Natural killer cell treated with Interleukin-12 subunit alpha and Interleukin-12 subunit beta and Interleukin-15 and Interleukin-18, amount 100 ng/mL, for 72 hours (primary cell): ENCODE measurements around the gene WWC2. TPM values are rescaled to one million over a fixed set of nuclear protein-coding genes. Genes with fewer than 3 reads are reported as not detected.
A peak's percentile ranks its signal among the peaks of the same experiment; 100 is the strongest.

ENCODE experiments used
- ATAC-seq, 2 donors: fragments of 150-1000 bp; cut with Tn5 transposase in 1 of 2; sonication (Bioruptor Pico), chemical (Tn5 transposase) in 1 of 2; 2 replicates each; pipeline ENCODE4 v1.10.0; 2021
- DNase-seq: peaks from one replicate; pipeline ENCODE4 v3.0.0; 2022; ENCODE audit warnings: low spot score
- H3K27ac Mint-ChIP-seq, 2 donors: 1 replicate in 1 of 2; 2 replicates in 1 of 2; pipeline ENCODE4 v1.8.0; 2022; ENCODE audit warnings: mixed read lengths in 2 of 2, mild to moderate bottlenecking in 1 of 2, moderate library complexity in 1 of 2
- H3K27me3 Mint-ChIP-seq, 2 donors: 1 replicate in 1 of 2; 2 replicates in 1 of 2; pipeline ENCODE4 v1.8.0; 2022; ENCODE audit warnings: mixed read lengths in 2 of 2
- H3K36me3 Mint-ChIP-seq: one replicate; pipeline ENCODE4 v1.8.0; 2022; ENCODE audit warnings: mixed read lengths
- H3K4me1 Mint-ChIP-seq, 2 donors: 1 replicate in 1 of 2; 2 replicates in 1 of 2; pipeline ENCODE4 v1.8.0; 2022; ENCODE audit warnings: low read depth in 2 of 2, mixed read lengths in 2 of 2, mild to moderate bottlenecking in 1 of 2
- H3K4me3 Mint-ChIP-seq: one replicate; pipeline ENCODE4 v1.8.0; 2022; ENCODE audit warnings: mixed read lengths
- H3K9me3 Mint-ChIP-seq: 2 replicates; pipeline ENCODE4 v1.8.0; 2022; ENCODE audit warnings: mixed read lengths
- total RNA-seq, 2 donors: library from RNA; stranded (reverse); gene quantifications; one replicate each; pipeline ENCODE4 v1.2.3, GENCODE V29; 2022

Gene WWC2
- total RNA-seq, 2 donors from 2014 or later, result 5.1 to 10.0 TPM

- Mint-ChIP-seq H3K4me3 (no peak overlapping the region), H3K27me3 (peaks cover 7% of the 10 kb centered on the region in 2 donors), H3K27ac (no peak overlapping the region), H3K4me1 (peaks cover 16 to 21% of the 10 kb centered on the region in 2 donors), H3K9me3 (no peaks in the 10 kb centered on the region), H3K36me3 (no peaks in the 10 kb centered on the region)
- no peak for DNase-seq
- ATAC-seq, result no peak
These were observed 245.6 kb downstream of the WWC2 start for GRCh38 chr4:183344523-183345255.

DNA sequence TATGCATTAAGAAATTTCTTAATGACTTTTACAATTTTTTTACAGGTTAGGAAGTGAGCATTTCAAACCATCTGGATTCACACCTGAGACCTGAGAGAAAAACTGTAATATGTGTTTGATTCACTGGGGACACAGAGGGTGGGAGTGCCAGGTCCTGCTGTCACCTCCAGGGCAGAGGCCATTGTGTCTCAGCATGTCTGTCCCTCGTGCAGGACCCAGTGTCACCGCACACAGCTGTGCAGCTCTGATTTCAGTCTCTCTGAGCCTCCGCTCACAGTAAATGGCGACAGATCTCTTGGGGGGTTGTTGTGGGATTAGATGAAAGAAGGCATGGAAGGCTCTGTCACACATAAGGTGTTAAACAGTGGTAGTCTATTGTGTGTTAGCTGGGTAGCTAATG lies 246.2 kb downstream of the WWC2 start:
- DNase-seq (no peak), ATAC-seq (no peak)
- H3K9me3 Mint-ChIP-seq, result no peaks in the 10 kb centered on the region
- H3K4me1 Mint-ChIP-seq, result peaks cover 18 to 21% of the 10 kb centered on the region in 2 donors
- no peak overlapping the region for H3K4me3 Mint-ChIP-seq
- no peak overlapping the region for H3K27ac Mint-ChIP-seq
- peaks cover 8% of the 10 kb centered on the region in 2 donors for H3K27me3 Mint-ChIP-seq
- peaks cover under 1% of the 10 kb centered on the region for H3K36me3 Mint-ChIP-seq

- peaks cover 16 to 18% of the 10 kb centered on the region in 2 donors for H3K27me3 Mint-ChIP-seq
- peak overlapping the region in 1 of 2 donors; percentile 12 for H3K27ac Mint-ChIP-seq
- peaks cover 6% of the 10 kb centered on the region for H3K36me3 Mint-ChIP-seq
- peaks cover 22 to 24% of the 10 kb centered on the region in 2 donors for H3K4me1 Mint-ChIP-seq
- DNase-seq (peak; percentile 26), ATAC-seq (no peak)
- no peak overlapping the region for H3K4me3 Mint-ChIP-seq
- H3K9me3 Mint-ChIP-seq, result peaks cover 3% of the 10 kb centered on the region
These were observed 248.1 kb downstream of the WWC2 start for GRCh38 chr4:183347146-183347545.

- H3K27me3 Mint-ChIP-seq, result peaks cover 16 to 19% of the 10 kb centered on the region in 2 donors
- ATAC-seq (no peak), DNase-seq (peak; percentile 5)
- H3K4me1 Mint-ChIP-seq, result peaks cover 22 to 24% of the 10 kb centered on the region in 2 donors
- H3K4me3 Mint-ChIP-seq, result no peak overlapping the region
- peaks cover 6% of the 10 kb centered on the region for H3K36me3 Mint-ChIP-seq
- H3K9me3 Mint-ChIP-seq, result peaks cover 3% of the 10 kb centered on the region
- peak overlapping the region in 1 of 2 donors; percentile 12 for H3K27ac Mint-ChIP-seq
These were observed 248.5 kb downstream of the WWC2 start for GRCh38 chr4:183347566-183347965.

GRCh38 chr4:183348136-183348535 lies 249.1 kb downstream of the WWC2 start:
- Mint-ChIP-seq H3K27me3 (peaks cover 16 to 20% of the 10 kb centered on the region in 2 donors), H3K27ac (peak overlapping the region in 1 of 2 donors; percentile 76), H3K36me3 (peaks cover 6% of the 10 kb centered on the region), H3K4me1 (peaks cover 20 to 21% of the 10 kb centered on the region in 2 donors), H3K9me3 (peaks cover 3% of the 10 kb centered on the region), H3K4me3 (no peak overlapping the region)
- no peak for ATAC-seq
- DNase-seq, result peak; percentile 25

GRCh38 chr4:183348706-183349659 lies 249.9 kb downstream of the WWC2 start:
- Mint-ChIP-seq H3K4me3 (peak overlapping the region; percentile 58), H3K9me3 (peaks cover 3% of the 10 kb centered on the region), H3K4me1 (peaks cover 18 to 20% of the 10 kb centered on the region in 2 donors), H3K36me3 (peaks cover 6% of the 10 kb centered on the region), H3K27ac (peak overlapping the region; percentile 56 to 76), H3K27me3 (peaks cover 16 to 20% of the 10 kb centered on the region in 2 donors)
- ATAC-seq, result peak; percentile 95 to 96
- DNase-seq, result peak; percentile 75

DNA sequence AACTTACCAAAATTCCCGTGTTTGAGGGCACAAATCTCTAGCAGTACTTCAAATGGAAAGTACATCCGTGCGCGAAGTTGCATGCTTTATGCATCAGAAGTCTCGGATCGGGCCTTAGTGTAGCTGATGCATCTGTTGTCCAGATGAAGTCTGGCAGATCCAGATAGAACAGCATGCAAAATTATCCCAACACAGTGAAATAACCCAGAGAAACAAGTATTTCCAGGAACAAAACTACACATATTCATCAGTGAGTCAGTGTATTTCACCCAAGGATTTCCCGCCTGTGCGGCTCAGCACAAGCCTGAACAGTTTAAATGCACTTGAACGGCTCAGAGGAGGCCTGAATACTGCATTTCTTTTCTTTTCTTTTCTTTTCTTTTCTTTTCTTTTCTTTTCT lies 250.6 kb downstream of the WWC2 start:
- Mint-ChIP-seq H3K36me3 (peaks cover 6% of the 10 kb centered on the region), H3K9me3 (peaks cover 3% of the 10 kb centered on the region), H3K27ac (peak overlapping the region; percentile 56 to 76), H3K27me3 (peaks cover 16 to 23% of the 10 kb centered on the region in 2 donors), H3K4me1 (peaks cover 18 to 20% of the 10 kb centered on the region in 2 donors), H3K4me3 (peak overlapping the region; percentile 58)
- DNase-seq (peak; percentile 39), ATAC-seq (no peak)

DNA sequence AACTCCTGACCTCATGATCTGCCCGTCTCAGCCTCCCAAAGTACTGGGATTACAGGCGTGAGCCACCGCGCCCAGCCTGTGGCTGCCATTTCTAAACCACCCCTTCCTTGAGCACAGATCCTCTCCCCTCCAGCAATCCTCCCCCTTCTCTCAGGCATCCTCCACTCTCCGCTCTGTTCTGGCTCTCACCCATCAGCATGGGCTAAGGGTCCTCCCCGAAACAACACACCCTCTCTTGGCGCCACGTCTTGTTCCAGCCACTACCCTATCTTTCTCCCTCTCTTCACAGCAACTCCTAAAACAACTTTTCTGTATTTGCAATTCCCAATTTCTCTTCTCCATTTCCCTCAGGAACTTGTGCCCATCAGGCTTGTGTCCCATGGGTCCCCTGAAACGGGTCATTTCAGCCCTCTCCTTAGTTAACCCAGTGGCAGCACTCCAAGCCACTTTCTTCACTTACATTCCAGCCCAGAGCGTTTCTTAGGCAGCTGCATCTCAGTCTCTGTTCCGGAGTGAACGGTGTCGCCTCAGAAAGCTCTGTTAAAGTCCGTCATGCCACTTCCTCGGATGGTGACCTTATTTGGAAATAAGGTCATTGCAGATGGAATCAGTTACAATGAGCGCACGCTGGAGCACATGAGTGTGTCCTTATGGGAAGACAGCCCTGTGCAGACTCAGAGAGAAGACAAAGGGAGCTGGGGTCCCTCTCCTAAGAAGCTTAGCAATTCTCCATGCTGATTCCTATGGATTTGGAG lies 251.4 kb downstream of the WWC2 start:
- H3K4me1 Mint-ChIP-seq, result peaks cover 18 to 20% of the 10 kb centered on the region in 2 donors
- H3K27me3 Mint-ChIP-seq, result peaks cover 12 to 19% of the 10 kb centered on the region in 2 donors
- peaks cover 3% of the 10 kb centered on the region for H3K9me3 Mint-ChIP-seq
- ATAC-seq, result no peak
- H3K36me3 Mint-ChIP-seq, result peaks cover 6% of the 10 kb centered on the region
- H3K4me3 Mint-ChIP-seq, result peak overlapping the region; percentile 33
- DNase-seq, result peak; percentile 32
- peak overlapping the region; percentile 9 to 25 for H3K27ac Mint-ChIP-seq

DNA sequence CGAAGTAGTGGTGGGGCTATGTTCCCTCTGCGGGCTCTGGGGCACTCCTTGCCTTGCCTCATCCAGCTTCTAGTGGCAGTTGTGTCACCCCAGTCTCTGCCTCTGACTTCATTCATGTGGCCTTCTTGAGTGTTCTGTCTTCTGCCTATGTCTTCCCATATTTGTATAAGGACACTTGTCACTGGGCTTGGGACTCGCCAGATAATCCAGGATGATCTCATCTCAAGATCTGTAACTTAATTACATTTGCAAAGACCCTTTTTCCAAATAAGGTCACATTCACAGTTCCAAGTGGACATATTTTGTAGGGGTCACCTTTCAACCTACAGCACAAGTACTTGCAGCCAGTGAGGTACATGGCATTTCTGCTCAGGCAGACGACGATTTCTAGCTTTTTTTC lies 253.5 kb downstream of the WWC2 start:
- ATAC-seq, result no peak
- Mint-ChIP-seq H3K27me3 (peaks cover 9 to 22% of the 10 kb centered on the region in 2 donors), H3K4me1 (peaks cover 18 to 20% of the 10 kb centered on the region in 2 donors), H3K36me3 (peaks cover 6% of the 10 kb centered on the region), H3K9me3 (peaks cover 3% of the 10 kb centered on the region), H3K27ac (no peak overlapping the region), H3K4me3 (no peak overlapping the region)
- peak; percentile 8 for DNase-seq

DNA sequence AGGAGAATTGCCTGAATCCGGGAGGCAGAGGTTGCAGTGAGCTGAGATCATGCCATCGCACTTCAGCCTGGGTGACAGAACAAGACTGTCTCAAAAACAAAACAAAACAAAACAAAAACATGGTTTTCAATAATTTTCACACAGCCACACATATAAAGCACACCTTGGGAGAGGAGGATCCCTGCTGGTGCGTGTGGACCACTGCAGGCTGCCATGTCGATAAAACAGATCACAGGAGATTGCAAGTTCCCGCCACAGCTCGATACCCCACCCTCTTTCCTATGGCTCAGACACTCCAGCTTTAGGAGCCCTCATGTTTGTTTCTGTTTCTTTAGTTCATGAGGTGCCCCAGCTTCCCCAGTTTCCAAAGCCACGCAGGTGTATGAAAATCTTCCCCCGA lies 254.5 kb downstream of the WWC2 start:
- Mint-ChIP-seq H3K4me3 (no peak overlapping the region), H3K27ac (no peak overlapping the region), H3K36me3 (peaks cover 6% of the 10 kb centered on the region), H3K9me3 (peaks cover 3% of the 10 kb centered on the region), H3K27me3 (peaks cover 9 to 21% of the 10 kb centered on the region in 2 donors), H3K4me1 (peaks cover 17 to 19% of the 10 kb centered on the region in 2 donors)
- DNase-seq (peak; percentile 10), ATAC-seq (no peak)

- ATAC-seq, result no peak
- H3K27me3 Mint-ChIP-seq, result peaks cover 9 to 20% of the 10 kb centered on the region in 2 donors
- no peak overlapping the region for H3K27ac Mint-ChIP-seq
- H3K4me1 Mint-ChIP-seq, result peaks cover 10 to 12% of the 10 kb centered on the region in 2 donors
- peak; percentile 8 for DNase-seq
- H3K4me3 Mint-ChIP-seq, result no peak overlapping the region
- H3K9me3 Mint-ChIP-seq, result peaks cover 3% of the 10 kb centered on the region
- H3K36me3 Mint-ChIP-seq, result peaks cover 6% of the 10 kb centered on the region
These were observed 255.2 kb downstream of the WWC2 start for GRCh38 chr4:183354219-183354618.

- Mint-ChIP-seq H3K27ac (no peak overlapping the region), H3K4me3 (no peak overlapping the region), H3K4me1 (peaks cover 4 to 5% of the 10 kb centered on the region in 2 donors), H3K36me3 (peaks cover 4% of the 10 kb centered on the region), H3K9me3 (peaks cover 2% of the 10 kb centered on the region), H3K27me3 (peaks cover 6 to 18% of the 10 kb centered on the region in 2 donors)
- DNase-seq (no peak), ATAC-seq (no peak)
These were observed 256.3 kb downstream of the WWC2 start for GRCh38 chr4:183355405-183355804.

DNA sequence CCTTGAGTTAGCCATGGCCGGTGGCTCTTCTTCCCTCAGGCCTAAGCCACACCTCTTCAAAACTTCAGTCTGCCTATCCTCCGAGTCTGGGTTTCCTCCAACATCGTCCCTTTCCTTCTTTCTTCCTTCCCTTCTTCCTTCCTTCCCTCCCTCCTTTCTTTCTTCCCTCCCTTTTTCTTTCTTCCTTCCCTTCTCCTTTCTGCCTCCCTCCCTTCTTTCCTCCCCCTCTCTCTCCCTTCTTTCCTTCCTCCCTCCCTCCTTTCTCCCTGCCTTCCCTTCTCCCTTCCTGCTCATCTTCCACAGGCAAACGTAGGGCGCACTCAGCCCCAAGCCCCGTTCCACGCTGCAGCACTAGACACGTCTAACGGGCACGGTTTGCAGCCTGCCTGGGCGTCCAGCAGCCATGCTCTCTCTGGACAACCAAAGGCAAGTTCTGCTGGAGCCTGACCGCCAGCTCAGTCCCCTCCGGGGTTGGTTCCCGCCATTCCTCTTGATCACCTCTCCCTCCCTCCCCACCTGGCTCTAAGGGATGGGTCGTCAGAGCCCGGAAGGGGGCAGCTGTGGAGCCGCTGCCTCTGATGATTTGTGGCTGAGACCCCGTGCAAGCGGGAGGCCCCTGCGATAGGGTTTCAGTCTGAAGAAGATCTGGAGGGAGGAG lies 257.2 kb downstream of the WWC2 start:
- H3K4me3 Mint-ChIP-seq, result no peak overlapping the region
- H3K27ac Mint-ChIP-seq, result no peak overlapping the region
- no peaks in the 10 kb centered on the region for H3K9me3 Mint-ChIP-seq
- H3K36me3 Mint-ChIP-seq, result no peaks in the 10 kb centered on the region
- no peak for ATAC-seq
- H3K27me3 Mint-ChIP-seq, result peaks cover 0 to 12% of the 10 kb centered on the region in 2 donors
- no peaks in the 10 kb centered on the region for H3K4me1 Mint-ChIP-seq
- peak; percentile 38 for DNase-seq
